Kidney tubule cell (primary cell): ENCODE measurements around the gene CAMTA1.

Experiments
- DNase-seq: peaks from one replicate; pipeline ENCODE4 v3.0.0-alpha.2; 2018; ENCODE audit warnings: low spot score

CAMTA1 gene

GRCh38 chr1:7640920-7641585 lies 855.8 kb downstream of the CAMTA1 start:
- no peak for DNase-seq

- peak; percentile 24 for DNase-seq
These were observed 856.5 kb downstream of the CAMTA1 start for GRCh38 chr1:7641587-7642417.

GRCh38 chr1:7642418-7642704 lies 857.1 kb downstream of the CAMTA1 start:
- DNase-seq = no peak

- DNase-seq = peak; percentile 89
These were observed 857.7 kb downstream of the CAMTA1 start for GRCh38 chr1:7642781-7643529.

- DNase-seq = no peak
These were observed 858.3 kb downstream of the CAMTA1 start for GRCh38 chr1:7643530-7643929.

- DNase-seq = peak; percentile 26
These were observed 858.8 kb downstream of the CAMTA1 start for GRCh38 chr1:7644086-7644485.

GRCh38 chr1:7644961-7645750 lies 859.9 kb downstream of the CAMTA1 start:
- peak; percentile 86 for DNase-seq

GRCh38 chr1:7645751-7646048 lies 860.4 kb downstream of the CAMTA1 start:
- no peak for DNase-seq

- no peak for DNase-seq
These were observed 860.9 kb downstream of the CAMTA1 start for GRCh38 chr1:7646164-7646563.

- peak; percentile 64 for DNase-seq
These were observed 862.0 kb downstream of the CAMTA1 start for GRCh38 chr1:7646981-7647901.

- no peak for DNase-seq
These were observed 863.6 kb downstream of the CAMTA1 start for GRCh38 chr1:7648761-7649384.

GRCh38 chr1:7650801-7651200 lies 865.5 kb downstream of the CAMTA1 start:
- peak; percentile 8 for DNase-seq

- no peak for DNase-seq
These were observed 865.9 kb downstream of the CAMTA1 start for GRCh38 chr1:7651203-7651602.

- DNase-seq = no peak
These were observed 866.8 kb downstream of the CAMTA1 start for GRCh38 chr1:7652061-7652460.

GRCh38 chr1:7652515-7653098 lies 867.4 kb downstream of the CAMTA1 start:
- no peak for DNase-seq

- DNase-seq = no peak
These were observed 869.5 kb downstream of the CAMTA1 start for GRCh38 chr1:7654725-7655124.

- DNase-seq = no peak
These were observed 870.1 kb downstream of the CAMTA1 start for GRCh38 chr1:7655354-7655753.

- no peak for DNase-seq
These were observed 871.4 kb downstream of the CAMTA1 start for GRCh38 chr1:7656557-7657215.

- no peak for DNase-seq
These were observed 872.2 kb downstream of the CAMTA1 start for GRCh38 chr1:7657287-7658016.
